GM19099 (cell line): ENCODE results near the gene CRELD2.

Experiments
- POLR2A ChIP-seq: IDR thresholded peaks from 3 replicates; pipeline ENCODE4 v1.6.1; 2011; ENCODE audit warnings: low read depth; ENCODE audit not compliant: insufficient read length; ENCODE audit errors: extremely low read depth

The CRELD2 gene

GRCh38 chr22:49884075-49884474 is 34.4 kb upstream of the CRELD2 start:
- no peak for TF ChIP-seq POLR2A

- no peak for TF ChIP-seq POLR2A
These were observed 33.8 kb upstream of the CRELD2 start for GRCh38 chr22:49884503-49885260.

GRCh38 chr22:49885281-49885680 is 33.2 kb upstream of the CRELD2 start:
- TF ChIP-seq POLR2A = no peak

DNA sequence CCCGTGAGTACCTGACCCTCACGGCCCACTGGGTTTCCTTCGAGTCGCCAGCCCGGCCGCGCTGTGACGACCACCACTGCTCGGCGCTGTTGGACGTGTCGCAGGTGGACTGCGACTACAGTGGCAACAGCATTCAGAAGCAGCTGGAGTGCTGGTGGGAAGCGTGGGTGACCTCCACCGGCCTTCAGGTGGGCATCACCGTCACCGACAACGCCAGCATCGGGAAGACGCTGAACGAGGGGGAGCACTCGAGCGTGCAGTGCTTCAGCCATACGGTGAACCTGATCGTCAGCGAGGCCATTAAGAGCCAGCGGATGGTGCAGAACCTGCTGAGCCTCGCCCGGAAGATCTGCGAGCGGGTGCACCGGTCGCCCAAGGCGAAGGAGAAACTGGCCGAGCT is 32.6 kb upstream of the CRELD2 start:
- TF ChIP-seq POLR2A = no peak

DNA sequence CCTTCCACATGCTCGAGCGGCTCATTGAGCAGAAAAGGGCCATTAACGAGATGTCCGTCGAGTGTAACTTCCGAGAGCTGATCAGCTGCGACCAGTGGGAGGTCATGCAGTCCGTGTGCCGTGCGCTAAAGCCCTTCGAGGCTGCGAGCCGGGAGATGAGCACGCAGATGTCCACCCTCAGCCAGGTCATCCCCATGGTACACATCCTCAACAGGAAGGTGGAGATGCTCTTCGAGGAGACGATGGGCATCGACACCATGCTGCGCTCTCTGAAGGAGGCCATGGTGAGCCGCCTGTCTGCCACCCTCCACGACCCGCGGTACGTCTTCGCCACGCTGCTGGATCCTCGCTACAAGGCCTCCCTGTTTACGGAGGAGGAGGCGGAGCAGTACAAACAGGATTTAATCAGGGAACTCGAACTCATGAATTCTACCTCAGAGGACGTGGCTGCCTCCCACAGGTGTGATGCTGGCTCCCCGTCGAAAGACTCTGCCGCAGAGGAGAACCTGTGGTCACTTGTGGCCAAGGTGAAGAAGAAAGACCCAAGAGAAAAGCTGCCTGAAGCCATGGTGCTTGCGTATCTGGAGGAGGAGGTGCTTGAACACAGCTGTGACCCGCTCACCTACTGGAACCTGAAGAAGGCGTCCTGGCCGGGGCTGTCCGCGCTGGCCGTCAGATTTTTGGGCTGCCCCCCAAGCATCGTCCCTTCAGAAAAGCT is 31.9 kb upstream of the CRELD2 start:
- no peak for TF ChIP-seq POLR2A

DNA sequence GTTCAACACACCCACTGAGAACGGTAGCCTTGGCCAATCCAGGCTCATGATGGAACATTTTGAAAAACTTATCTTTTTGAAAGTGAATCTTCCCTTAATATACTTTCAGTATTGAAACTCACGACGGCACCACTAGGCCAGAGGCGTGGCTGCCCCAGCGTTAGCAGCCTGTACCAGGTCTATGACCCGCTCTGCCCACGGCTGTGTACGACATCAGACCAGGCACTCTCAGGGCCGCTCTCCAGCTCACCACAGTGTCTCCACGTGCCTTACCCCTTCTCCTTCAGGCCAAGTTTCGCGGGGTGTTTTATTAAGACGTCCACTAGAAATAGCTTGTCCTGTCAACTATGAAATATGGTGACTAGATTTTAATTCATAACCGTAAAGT is 31.4 kb upstream of the CRELD2 start:
- TF ChIP-seq POLR2A = no peak

DNA sequence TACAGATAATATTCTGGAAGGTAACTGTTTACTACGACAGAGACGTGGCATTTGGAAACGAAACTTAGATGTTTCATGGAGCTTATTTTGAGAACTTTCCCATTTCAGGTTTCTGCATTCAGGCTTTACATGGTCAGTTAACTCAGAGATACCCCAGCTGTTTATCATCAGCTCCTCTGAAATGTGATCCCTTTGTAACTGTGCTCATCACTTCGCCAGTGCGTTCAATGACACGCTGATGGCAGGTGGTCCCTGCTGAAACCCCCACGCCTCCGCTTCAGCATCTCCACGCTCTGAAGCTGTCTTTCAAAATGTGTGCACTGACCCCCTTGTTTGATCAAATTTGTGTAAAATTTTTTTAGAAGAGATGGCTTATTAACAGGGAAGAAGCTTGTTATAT is 30.7 kb upstream of the CRELD2 start:
- no peak for TF ChIP-seq POLR2A

DNA sequence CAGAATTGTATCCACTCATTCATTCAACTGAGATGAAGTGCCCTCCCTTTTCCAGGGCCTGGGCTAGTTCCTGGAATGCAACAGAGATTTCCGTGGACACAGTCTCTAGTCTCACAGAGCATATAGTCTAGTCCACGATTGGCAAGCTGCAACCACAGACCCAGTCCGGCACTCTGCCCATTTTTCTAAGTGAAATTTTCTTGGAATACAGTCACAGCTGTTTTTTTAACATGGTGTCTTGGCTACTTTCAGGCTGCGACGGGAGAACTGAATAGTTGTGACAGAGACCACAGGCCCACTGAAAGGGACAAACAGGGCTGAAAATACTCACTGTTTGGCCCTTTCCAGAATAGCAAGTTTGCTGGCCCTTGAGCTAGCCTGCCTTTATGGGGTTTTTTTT is 29.4 kb upstream of the CRELD2 start:
- no peak for TF ChIP-seq POLR2A

- TF ChIP-seq POLR2A = no peak
These were observed 26.1 kb upstream of the CRELD2 start for GRCh38 chr22:49892226-49892899.

- TF ChIP-seq POLR2A = no peak
These were observed 25.4 kb upstream of the CRELD2 start for GRCh38 chr22:49893025-49893424.

DNA sequence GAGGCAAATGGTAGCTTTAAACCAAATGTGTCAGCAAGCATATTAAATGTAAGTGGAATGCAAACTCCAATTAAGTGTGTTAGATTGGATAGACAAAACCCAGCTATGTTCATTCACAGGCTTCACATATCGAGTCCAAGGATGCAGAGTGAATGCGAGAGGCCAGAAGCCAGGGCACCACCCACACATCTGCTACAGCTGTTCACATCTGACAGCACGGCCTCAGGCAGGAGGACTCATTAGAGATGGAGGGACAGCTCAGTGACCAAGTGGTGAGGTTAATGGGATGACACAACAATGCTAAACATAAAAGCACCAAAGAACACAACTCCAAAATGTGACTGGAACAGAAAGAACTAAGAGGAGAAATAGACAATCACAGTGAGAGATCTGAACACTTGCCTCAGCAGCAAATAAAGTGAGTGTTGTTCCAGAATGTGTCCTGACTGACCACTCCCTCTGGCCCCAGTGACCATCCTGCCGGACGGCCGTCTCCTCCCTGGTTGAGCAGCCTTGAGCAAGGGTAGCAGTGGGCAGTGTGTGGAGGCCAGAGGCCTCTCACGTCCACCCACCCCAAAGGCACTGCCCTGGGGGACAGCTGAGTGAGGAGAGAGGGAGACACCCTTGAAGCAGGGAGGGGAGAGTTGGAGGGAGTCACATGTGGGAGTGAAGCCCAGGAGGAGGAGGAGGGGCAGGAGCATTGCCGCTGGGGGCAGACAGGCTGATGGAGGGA is 23.9 kb upstream of the CRELD2 start:
- no peak for TF ChIP-seq POLR2A

DNA sequence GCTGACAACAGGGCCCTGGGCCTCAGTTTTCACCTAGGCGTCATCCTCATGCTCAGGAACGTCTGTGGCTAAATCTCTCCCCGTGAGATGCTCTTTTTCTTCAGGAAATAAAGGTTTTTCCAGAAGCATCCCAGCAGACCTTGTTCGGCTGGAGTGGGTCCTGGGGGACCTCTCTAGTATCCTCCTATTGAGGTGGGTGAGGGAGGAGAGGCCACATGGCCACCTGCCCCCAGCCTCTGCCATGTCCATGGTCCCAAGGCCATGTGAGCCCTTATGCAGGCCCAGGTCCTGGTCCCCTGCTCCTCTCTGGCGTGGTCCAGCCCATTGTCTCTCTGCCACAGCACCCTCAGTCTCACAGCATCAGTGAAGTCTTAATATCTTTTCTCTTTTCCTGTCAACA is 22.2 kb upstream of the CRELD2 start:
- no peak for TF ChIP-seq POLR2A

GRCh38 chr22:49897015-49897684 is 21.3 kb upstream of the CRELD2 start:
- no peak for TF ChIP-seq POLR2A

GRCh38 chr22:49899530-49899929 is 18.9 kb upstream of the CRELD2 start:
- no peak for TF ChIP-seq POLR2A
